Activated naive CD4-positive, alpha-beta T cell treated with anti-CD3 and anti-CD28 coated beads for 36 hours (primary cell): ENCODE results near the gene SPCS2. TPM values are rescaled to one million over a fixed set of nuclear protein-coding genes. Genes with fewer than 3 reads are reported as not detected.
"Not testable (repeated sequence)": the region's sequence is repeated elsewhere in the genome, so short reads cannot be mapped to it uniquely, and the experiment has no call there.

Source experiments
- CTCF ChIA-PET: fragments of 350-600 bp; sonication (Branson Sonifier 250); formaldehyde crosslinking; loops from one replicate; lab custom pipeline; 2021; ENCODE audit warnings: antibody characterized with exemption; lab: Charles Lee
- DNase-seq: peaks from one replicate; pipeline ENCODE4 v3.0.0-alpha.2; 2020
- H3K27ac Mint-ChIP-seq: one replicate; pipeline ENCODE4 v1.8.0; 2021; ENCODE audit warnings: mild to moderate bottlenecking, mixed read lengths
- H3K27me3 Mint-ChIP-seq: one replicate; pipeline ENCODE4 v1.8.0; 2021; ENCODE audit warnings: low read depth, mixed read lengths
- H3K36me3 Mint-ChIP-seq: one replicate; pipeline ENCODE4 v1.8.0; 2021; ENCODE audit warnings: low read depth, mixed read lengths
- H3K4me1 Mint-ChIP-seq: one replicate; pipeline ENCODE4 v1.8.0; 2021; ENCODE audit warnings: low read depth, mixed read lengths
- H3K4me3 Mint-ChIP-seq: one replicate; pipeline ENCODE4 v1.8.0; 2021; ENCODE audit warnings: mild to moderate bottlenecking, moderate library complexity, mixed read lengths
- H3K9me3 Mint-ChIP-seq: one replicate; pipeline ENCODE4 v1.8.0; 2021; ENCODE audit warnings: mixed read lengths
- intact Hi-C: fragments of 100-400 bp; cut with micrococcal nuclease; formaldehyde crosslinking; loops from one replicate; pipeline ENCODE4 v1.15.1; 2023
- total RNA-seq, 2 experiments: library from RNA; stranded (reverse); gene quantifications; one replicate each; pipeline ENCODE4 v1.2.3, GENCODE V29; 2021

Gene SPCS2
- total RNA-seq, 2 experiments from 2014 or later, result 77.6 to 83.3 TPM

- intact Hi-C loops, result no loop called here
- CTCF ChIA-PET, result interaction anchor here (0.7 to 3.4 kb wide), 3 partner anchors 11 to 129 kb away, joined by 3 to 20 read pairs (median 6); no protein-coding TSS in a partner anchor
- Mint-ChIP-seq H3K4me3 (no peak overlapping the region), H3K36me3 (peaks cover 25% of the 10 kb centered on the region), H3K4me1 (no peaks in the 10 kb centered on the region), H3K27ac (no peak overlapping the region), H3K9me3 (no peaks in the 10 kb centered on the region), H3K27me3 (no peaks in the 10 kb centered on the region)
- DNase-seq, result no peak
Measured at GRCh38 chr11:75011872-75012271, 62.8 kb downstream of the SPCS2 start.

GRCh38 chr11:75013051-75013450 lies 64.0 kb downstream of the SPCS2 start:
- CTCF ChIA-PET, result interaction anchor here (0.5 to 3.4 kb wide), 3 partner anchors 10 to 563 kb away, joined by 4 to 20 read pairs (median 5); no protein-coding TSS in a partner anchor

GRCh38 chr11:75014129-75014528 lies 65.1 kb downstream of the SPCS2 start:
- no peak overlapping the region for H3K27ac Mint-ChIP-seq
- intact Hi-C loops, result no loop called here
- no peak for DNase-seq
- no peaks in the 10 kb centered on the region for H3K27me3 Mint-ChIP-seq
- no peak overlapping the region for H3K4me3 Mint-ChIP-seq
- H3K4me1 Mint-ChIP-seq, result no peaks in the 10 kb centered on the region
- peaks cover 19% of the 10 kb centered on the region for H3K36me3 Mint-ChIP-seq
- CTCF ChIA-PET, result interaction anchor here (0.7 to 3.4 kb wide), 3 partner anchors 9 to 126 kb away, joined by 3 to 20 read pairs (median 20); no protein-coding TSS in a partner anchor
- peaks cover 6% of the 10 kb centered on the region for H3K9me3 Mint-ChIP-seq

More at GRCh38 chr11:75013051-75013450, 64.0 kb downstream of the SPCS2 start:
- peaks cover 18% of the 10 kb centered on the region for H3K36me3 Mint-ChIP-seq
- H3K4me3 Mint-ChIP-seq, result no peak overlapping the region
- H3K9me3 Mint-ChIP-seq, result no peaks in the 10 kb centered on the region
- H3K27ac Mint-ChIP-seq, result no peak overlapping the region
- no peaks in the 10 kb centered on the region for H3K4me1 Mint-ChIP-seq
- intact Hi-C loops, result no loop called here
- peak; percentile 17 for DNase-seq
- H3K27me3 Mint-ChIP-seq, result no peaks in the 10 kb centered on the region

GRCh38 chr11:75019200-75019599 lies 70.1 kb downstream of the SPCS2 start:
- intact Hi-C loops, H3K27me3 Mint-ChIP-seq, H3K27ac Mint-ChIP-seq, H3K9me3 Mint-ChIP-seq, DNase-seq, H3K4me3 Mint-ChIP-seq, H3K4me1 Mint-ChIP-seq: not testable (repeated sequence)
- CTCF ChIA-PET, result interaction anchor here (0.9 kb wide), 1 partner anchor 231 kb away, joined by 3 read pairs; no protein-coding TSS in a partner anchor
- H3K36me3 Mint-ChIP-seq, result peaks cover 10% of the 10 kb centered on the region

GRCh38 chr11:75020328-75020727 lies 71.3 kb downstream of the SPCS2 start:
- H3K4me1 Mint-ChIP-seq, H3K27me3 Mint-ChIP-seq, H3K9me3 Mint-ChIP-seq, H3K4me3 Mint-ChIP-seq, DNase-seq, H3K27ac Mint-ChIP-seq, intact Hi-C loops: not testable (repeated sequence)
- H3K36me3 Mint-ChIP-seq, result peaks cover 10% of the 10 kb centered on the region
- CTCF ChIA-PET, result interaction anchor here (1.3 to 3.1 kb wide), 2 partner anchors 91 to 229 kb away, joined by 4 to 20 read pairs; no protein-coding TSS in a partner anchor

GRCh38 chr11:75022296-75022695 lies 73.2 kb downstream of the SPCS2 start:
- CTCF ChIA-PET, result interaction anchor here (0.6 to 3.1 kb wide), 33 partner anchors 9 to 230 kb away, joined by 3 to 29 read pairs (median 4); partner anchors contain the start of gene TPBGL
- H3K9me3 Mint-ChIP-seq, result peaks cover 6% of the 10 kb centered on the region
- no peaks in the 10 kb centered on the region for H3K4me1 Mint-ChIP-seq
- H3K27ac Mint-ChIP-seq, result no peak overlapping the region
- no peaks in the 10 kb centered on the region for H3K27me3 Mint-ChIP-seq
- DNase-seq, result no peak
- H3K4me3 Mint-ChIP-seq, result no peak overlapping the region
- intact Hi-C loops, result loop anchor here (2.0 kb wide), 2 partner anchors 33 to 93 kb away; partner anchors contain the start of gene NEU3
- H3K36me3 Mint-ChIP-seq, result peaks cover 6% of the 10 kb centered on the region

- Mint-ChIP-seq H3K27me3 (no peaks in the 10 kb centered on the region), H3K9me3 (peaks cover 6% of the 10 kb centered on the region), H3K36me3 (peaks cover 6% of the 10 kb centered on the region), H3K4me1 (no peaks in the 10 kb centered on the region), H3K27ac (no peak overlapping the region), H3K4me3 (no peak overlapping the region)
- CTCF ChIA-PET, result interaction anchor here (0.6 to 3.1 kb wide), 34 partner anchors 9 to 229 kb away, joined by 3 to 29 read pairs (median 4); partner anchors contain the start of gene TPBGL
- DNase-seq, result peak; percentile 87
- intact Hi-C loops, result loop anchor here (1.0 to 2.0 kb wide), 5 partner anchors 34 to 225 kb away; partner anchors contain the start of gene NEU3
Measured at GRCh38 chr11:75022759-75023396, 73.8 kb downstream of the SPCS2 start.

- CTCF ChIA-PET, result interaction anchor here (1.0 to 3.1 kb wide), 17 partner anchors 9 to 228 kb away, joined by 3 to 29 read pairs (median 5); no protein-coding TSS in a partner anchor
- intact Hi-C loops, result loop anchor here (1.0 to 2.0 kb wide), 5 partner anchors 35 to 225 kb away; partner anchors contain the start of gene NEU3
- peaks cover 4% of the 10 kb centered on the region for H3K9me3 Mint-ChIP-seq
- no peaks in the 10 kb centered on the region for H3K27me3 Mint-ChIP-seq
- peaks cover 6% of the 10 kb centered on the region for H3K36me3 Mint-ChIP-seq
- no peak for DNase-seq
- no peak overlapping the region for H3K4me3 Mint-ChIP-seq
- no peak overlapping the region for H3K27ac Mint-ChIP-seq
- no peaks in the 10 kb centered on the region for H3K4me1 Mint-ChIP-seq
Measured at GRCh38 chr11:75023446-75024067, 74.5 kb downstream of the SPCS2 start.

- H3K27ac Mint-ChIP-seq, result no peak overlapping the region
- H3K9me3 Mint-ChIP-seq, result no peaks in the 10 kb centered on the region
- H3K27me3 Mint-ChIP-seq, result no peaks in the 10 kb centered on the region
- intact Hi-C loops, result no loop called here
- peaks cover 1% of the 10 kb centered on the region for H3K36me3 Mint-ChIP-seq
- no peaks in the 10 kb centered on the region for H3K4me1 Mint-ChIP-seq
- CTCF ChIA-PET, result interaction anchor here (1.1 to 3.0 kb wide), 5 partner anchors 10 to 225 kb away, joined by 3 to 29 read pairs (median 20); no protein-coding TSS in a partner anchor
- DNase-seq, result no peak
- H3K4me3 Mint-ChIP-seq, result no peak overlapping the region
Measured at GRCh38 chr11:75024068-75024449, 75.0 kb downstream of the SPCS2 start.

- CTCF ChIA-PET, result interaction anchor here (0.6 to 2.9 kb wide), 9 partner anchors 8 to 224 kb away, joined by 3 to 12 read pairs (median 3); no protein-coding TSS in a partner anchor
- Mint-ChIP-seq H3K4me1 (no peaks in the 10 kb centered on the region), H3K27ac (no peak overlapping the region), H3K4me3 (no peak overlapping the region), H3K27me3 (no peaks in the 10 kb centered on the region), H3K9me3 (no peaks in the 10 kb centered on the region), H3K36me3 (peaks cover 1% of the 10 kb centered on the region)
- no peak for DNase-seq
- intact Hi-C loops, result no loop called here
Measured at GRCh38 chr11:75024764-75025211, 75.7 kb downstream of the SPCS2 start.

- CTCF ChIA-PET, result interaction anchor here (0.9 to 2.9 kb wide), 6 partner anchors 19 to 223 kb away, joined by 3 to 12 read pairs (median 5); no protein-coding TSS in a partner anchor
- no peaks in the 10 kb centered on the region for H3K9me3 Mint-ChIP-seq
- no peaks in the 10 kb centered on the region for H3K27me3 Mint-ChIP-seq
- no peak for DNase-seq
- H3K4me1 Mint-ChIP-seq, result no peaks in the 10 kb centered on the region
- H3K27ac Mint-ChIP-seq, result no peak overlapping the region
- intact Hi-C loops, result no loop called here
- H3K36me3 Mint-ChIP-seq, result no peaks in the 10 kb centered on the region
- H3K4me3 Mint-ChIP-seq, result no peak overlapping the region
Measured at GRCh38 chr11:75025561-75025960, 76.5 kb downstream of the SPCS2 start.

- H3K9me3 Mint-ChIP-seq, result no peaks in the 10 kb centered on the region
- CTCF ChIA-PET, result interaction anchor here (0.6 to 2.2 kb wide), 4 partner anchors 12 to 115 kb away, joined by 3 to 7 read pairs (median 4); no protein-coding TSS in a partner anchor
- H3K4me1 Mint-ChIP-seq, result no peaks in the 10 kb centered on the region
- intact Hi-C loops, result no loop called here
- no peaks in the 10 kb centered on the region for H3K36me3 Mint-ChIP-seq
- H3K4me3 Mint-ChIP-seq, result no peak overlapping the region
- no peak for DNase-seq
- no peak overlapping the region for H3K27ac Mint-ChIP-seq
- H3K27me3 Mint-ChIP-seq, result no peaks in the 10 kb centered on the region
Measured at GRCh38 chr11:75028321-75028720, 79.3 kb downstream of the SPCS2 start.
